GM18520 (cell line): ENCODE measurements around the gene LEUTX.

ENCODE experiments used
- ATAC-seq: cut with Tn5 transposase; IDR thresholded peaks from one replicate; pipeline ENCODE4 v1.9.1; 2021; ENCODE audit not compliant: unreplicated experiment

The LEUTX gene

DNA sequence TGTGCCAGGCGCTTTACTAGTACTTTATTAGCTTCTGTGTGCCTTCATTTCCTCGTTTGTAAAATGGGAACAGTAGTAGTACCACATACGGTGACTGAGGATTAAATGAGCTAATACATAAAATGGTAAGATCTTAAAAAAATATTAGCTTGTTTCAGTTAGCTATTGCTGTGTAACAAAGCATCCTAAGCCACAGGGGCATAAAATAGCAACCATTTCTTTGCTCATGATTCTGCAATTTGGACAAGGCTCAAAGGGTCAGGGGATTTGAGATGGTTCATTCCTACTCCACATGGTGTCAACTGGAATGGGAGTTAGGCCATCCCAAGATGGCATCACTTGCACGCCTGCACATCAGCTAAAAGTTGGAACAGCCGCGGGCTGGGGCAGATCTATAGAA, 42.0 kb downstream of the LEUTX start:
- ATAC-seq = no peak

DNA sequence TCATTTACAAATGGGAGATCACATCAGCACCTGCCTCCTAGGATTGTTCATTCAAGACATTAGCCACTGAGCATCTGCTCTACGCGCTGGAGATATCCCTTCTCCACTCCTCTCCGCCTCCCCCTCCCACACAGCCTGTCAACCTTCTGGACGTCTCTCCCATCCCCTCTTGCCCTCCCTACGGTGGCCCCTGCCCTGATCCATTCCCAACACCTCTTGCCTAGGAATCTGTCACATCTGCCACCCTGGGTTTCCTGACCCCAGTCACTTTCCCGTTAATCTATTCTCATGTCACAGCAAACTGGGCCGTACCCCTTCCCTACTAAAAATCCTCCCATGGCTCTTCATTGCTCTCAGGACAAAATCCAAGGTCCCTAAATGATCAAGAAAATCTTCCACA, 45.0 kb downstream of the LEUTX start:
- no peak for ATAC-seq

DNA sequence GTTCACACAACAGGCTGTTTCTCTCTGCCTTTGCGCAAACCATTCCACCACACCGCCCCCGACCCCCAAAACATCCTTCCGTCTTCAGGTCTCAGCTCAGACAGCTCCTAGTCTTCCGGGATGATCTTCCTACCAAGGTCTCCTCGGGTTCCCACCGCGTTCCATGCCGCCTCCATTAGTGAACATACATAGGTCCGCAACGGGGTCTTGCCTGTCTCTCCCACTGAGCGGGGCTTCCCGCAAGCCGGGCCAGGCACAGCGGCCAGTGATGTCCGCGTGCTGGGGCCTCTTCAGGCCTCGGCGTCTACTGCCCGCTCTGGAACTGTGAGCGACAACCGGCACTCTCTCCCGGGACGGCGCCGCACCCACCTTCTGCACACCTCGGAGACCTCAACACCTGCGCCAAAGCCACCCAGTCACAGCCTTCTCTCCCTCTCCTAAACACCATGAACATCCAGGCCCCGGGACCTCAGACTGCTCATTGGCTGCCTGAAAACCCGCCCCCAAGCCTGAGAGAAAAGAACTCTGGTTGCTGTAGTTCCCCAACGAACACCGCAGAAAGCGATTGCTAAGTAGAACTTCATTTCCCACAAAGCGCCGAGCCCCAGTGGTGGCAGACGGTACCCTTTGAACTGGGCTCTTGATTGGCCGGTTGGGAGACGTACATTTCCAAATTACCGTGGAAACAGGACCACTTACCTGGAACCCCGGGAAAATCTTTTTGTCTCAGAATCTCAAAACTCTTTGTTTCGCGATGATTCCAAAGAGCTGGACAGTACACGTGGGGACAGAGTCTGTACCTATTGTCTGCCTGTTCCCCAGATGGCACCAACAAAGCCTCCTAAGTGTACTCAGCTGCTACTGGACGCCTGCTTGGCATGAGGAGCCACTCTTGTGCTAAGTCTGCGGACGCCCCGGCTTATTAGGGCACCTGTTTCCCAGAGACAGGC, 45.8 kb downstream of the LEUTX start:
- ATAC-seq = peak; percentile 76

DNA sequence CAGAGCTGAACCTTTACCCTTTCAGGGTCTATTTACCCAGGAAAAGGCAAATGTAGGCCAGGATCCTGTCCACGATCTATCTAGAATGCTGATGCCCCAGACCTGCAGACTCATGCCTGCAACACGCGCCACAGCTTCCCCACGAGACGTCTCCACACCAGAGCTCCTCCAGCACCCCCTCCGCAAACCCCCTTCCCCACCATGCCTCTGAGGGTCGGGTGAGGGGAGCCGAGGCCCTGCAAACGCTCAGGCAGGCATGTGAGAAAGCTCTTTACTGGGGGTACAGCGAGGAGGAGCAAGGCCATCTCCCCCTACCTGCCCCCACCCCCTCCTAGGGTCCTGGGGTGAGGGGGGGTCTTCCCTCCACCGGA, 46.4 kb downstream of the LEUTX start:
- ATAC-seq = no peak

DNA sequence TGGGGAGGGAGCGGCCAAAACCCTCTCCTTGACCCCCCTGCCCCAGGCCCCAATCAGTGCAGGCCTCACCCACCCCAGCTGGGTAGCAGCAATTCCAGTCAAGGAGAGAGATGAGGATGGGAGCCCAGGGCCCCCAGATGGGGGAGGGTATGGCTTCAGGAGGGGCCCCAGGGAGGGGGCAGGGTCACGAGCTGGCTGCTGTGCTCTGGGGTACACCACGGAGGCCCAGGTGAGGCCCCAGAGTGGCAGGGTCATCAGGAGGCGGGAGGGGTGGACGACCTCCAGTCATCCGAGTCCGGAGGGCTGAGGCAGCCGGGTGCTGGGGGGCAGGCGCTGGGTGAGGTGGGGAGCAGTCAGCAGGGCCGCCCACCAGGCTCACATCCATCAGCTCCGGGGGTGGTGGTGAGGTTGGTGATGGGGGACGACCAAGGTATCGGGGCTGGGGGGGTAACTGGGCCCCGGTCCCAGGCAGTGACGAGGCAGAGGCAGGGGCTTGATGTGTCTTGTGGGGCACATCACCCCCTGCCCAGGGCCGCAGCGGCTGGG, 47.0 kb downstream of the LEUTX start:
- ATAC-seq = no peak

DNA sequence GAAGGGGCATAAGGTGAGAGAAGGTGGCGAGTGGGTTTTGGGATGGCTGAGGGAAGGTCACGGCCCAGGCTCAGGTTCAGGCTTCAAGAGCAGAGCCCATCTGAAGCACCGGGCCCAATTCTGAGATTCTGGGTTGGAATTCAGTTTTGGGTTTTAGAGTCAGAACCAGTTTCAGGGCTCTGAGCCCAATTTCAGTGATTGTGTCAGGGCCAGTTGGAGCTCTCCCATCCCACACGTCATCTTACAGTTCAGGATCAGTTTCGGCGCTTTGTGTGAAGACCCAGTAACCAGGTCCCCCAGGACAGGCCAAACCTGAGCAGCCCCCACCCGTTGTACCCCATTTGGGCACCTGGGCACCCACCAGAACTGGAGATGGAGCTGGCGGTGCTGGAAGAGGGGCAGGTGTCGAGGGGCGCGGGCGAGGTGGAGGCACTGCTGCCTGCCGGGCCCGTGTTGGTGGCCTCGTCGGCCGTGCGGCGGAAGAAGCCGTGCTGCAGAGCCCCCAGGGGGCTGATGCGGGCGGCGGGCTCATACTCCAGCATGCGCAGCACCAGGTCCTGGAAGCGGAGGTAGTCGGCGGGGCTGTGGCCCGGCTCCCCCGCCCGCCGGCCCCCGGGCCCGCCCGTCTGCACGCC, 47.8 kb downstream of the LEUTX start:
- ATAC-seq = no peak

DNA sequence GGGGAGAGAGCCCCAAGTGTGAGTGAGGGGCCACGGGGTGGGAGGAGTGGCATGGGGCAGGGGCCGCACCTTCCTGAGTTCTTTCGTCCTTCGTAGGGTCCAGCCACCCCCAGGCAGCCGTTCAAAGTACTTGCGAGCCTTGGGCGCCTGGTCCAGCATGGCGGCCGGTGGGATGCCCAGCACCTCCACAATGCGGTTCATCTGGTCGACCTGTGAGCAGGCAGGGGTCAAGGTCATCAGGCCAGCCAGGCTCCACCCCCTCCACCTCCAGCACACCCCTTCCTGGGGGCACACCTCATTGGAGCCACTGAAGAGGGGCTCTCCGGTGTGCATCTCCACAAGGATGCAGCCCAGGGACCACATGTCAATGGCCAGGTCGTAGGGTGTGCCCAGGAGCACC, 48.6 kb downstream of the LEUTX start:
- ATAC-seq = no peak

DNA sequence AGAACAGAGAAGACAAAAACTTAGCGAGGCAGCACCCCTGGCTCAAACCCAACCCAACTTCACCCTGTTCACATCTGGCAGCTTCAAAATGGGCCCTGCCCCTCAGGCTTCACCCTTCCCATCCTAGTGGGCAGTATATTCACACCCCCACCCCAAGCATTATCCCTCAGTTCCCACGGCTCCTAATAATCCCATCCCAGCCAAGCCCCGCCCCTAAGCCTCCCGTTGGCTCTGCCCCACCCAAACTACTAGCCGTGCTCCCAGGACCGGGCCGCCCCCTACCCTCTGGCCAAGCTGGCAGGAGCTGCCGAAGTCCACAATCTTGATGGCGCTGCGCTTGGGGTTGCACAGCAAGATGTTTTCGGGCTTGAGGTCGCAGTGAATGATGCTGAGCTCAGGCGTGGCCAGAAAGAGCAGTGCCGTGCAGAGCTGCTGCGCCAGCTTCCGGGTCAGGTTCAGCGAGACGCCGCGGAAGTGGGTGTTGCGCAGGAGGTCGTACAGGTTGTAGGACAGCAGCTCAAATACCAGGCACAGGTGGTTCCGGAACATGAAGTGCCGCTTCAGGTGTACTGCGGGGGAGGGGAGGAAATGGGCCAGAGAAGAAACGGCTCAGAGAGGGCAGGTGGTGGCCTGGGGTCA, 49.5 kb downstream of the LEUTX start:
- no peak for ATAC-seq

DNA sequence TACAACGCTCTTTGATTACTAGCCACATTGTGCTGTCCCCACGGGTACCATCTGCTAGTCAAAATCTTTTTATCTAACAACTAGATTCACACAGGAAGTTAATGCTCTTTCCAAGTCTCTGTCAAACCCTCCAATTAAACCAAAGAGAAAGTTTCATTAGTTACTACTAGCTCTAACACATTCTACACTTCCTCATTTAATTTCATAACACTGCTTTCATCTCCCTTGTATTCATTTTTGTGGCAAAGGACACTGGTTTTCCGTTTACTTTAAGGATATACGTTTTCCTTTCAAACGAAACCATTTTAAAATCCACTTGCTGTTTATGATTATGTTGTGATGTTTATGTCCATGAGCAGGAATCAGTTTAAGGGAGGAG, 50.0 kb downstream of the LEUTX start:
- no peak for ATAC-seq

DNA sequence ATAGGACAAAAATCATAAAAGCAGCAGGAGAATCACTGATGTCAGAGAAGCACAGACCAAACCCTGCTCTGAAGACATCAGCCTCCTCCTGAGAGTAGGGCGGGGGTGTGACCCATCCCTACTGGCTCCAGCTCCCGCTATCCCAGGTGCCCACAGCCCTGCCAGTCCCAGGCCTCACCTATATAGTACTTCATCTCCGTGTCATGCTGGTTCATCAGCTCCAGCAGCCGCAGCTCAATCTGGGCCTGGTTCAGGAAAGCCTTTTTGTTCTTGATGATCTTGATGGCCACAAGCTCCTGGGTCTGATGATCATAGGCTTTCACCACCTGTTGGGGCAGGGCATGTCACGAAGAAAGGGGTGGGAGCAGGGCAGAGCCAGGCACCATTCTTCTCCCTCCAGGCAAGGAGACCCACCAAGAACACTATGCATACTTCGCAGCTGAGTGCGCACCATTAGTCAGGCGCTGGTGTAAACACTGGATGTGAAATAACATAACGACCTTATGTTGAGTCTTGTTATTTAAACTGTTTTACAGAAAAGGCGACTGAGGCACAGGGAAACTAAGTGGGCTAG, 51.1 kb downstream of the LEUTX start:
- ATAC-seq = no peak

DNA sequence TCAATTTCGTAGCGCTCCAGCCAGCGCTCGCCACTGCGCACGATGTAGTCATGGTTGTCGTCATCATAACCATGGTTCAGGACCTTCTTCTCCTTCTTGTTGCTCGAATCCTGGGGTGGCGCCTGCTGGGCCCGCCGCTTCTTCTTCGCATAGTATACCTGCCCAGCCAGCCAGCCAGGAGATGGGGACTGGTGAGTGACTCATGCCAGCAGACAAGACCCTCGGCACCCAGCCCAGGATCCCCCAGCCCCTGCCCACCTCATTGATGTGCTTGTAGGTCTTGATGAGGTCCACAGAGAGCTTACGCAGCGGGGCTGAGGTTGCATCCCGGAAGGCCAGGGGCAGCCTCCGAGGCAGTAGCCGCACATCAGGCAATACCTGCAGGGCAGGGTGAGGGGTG, 51.8 kb downstream of the LEUTX start:
- ATAC-seq = no peak

DNA sequence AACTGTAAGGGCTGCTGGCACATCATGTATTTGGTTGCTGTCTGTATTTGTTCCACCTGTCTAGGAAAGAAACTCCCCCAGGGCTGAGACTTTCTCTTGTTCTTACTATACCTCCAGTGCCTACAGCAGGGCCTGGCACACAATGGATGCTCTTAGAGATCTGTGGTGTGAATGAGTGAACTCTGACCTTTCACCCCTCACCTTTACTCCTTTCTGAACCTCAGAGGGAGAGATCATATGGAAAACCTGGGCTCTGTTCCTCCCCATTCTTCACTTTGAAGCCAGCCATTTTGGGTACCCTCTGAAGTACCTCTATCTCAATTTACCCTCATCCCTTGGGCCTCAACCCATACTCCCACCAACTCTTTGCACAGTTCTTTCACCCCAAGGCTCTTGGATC, 52.2 kb downstream of the LEUTX start:
- no peak for ATAC-seq

DNA sequence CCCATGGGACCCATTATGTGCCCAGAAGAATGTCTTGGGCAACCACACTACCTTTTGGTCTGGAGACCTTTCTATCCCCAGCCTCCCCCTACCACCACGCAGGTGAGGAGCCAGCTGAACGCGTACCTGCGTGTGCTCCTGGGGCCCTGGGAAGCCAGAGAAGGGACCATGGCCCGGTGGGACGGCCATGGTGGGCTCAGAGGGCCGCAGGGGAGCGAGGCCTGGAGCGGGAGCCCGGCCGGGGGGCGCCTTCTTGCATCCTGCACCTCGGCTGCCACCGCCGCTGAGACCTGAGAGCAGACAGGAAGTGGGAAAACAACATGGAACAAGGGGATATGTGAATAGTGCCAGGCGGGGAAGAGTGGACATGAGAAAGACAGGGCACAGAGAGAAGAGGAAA, 53.0 kb downstream of the LEUTX start:
- no peak for ATAC-seq

DNA sequence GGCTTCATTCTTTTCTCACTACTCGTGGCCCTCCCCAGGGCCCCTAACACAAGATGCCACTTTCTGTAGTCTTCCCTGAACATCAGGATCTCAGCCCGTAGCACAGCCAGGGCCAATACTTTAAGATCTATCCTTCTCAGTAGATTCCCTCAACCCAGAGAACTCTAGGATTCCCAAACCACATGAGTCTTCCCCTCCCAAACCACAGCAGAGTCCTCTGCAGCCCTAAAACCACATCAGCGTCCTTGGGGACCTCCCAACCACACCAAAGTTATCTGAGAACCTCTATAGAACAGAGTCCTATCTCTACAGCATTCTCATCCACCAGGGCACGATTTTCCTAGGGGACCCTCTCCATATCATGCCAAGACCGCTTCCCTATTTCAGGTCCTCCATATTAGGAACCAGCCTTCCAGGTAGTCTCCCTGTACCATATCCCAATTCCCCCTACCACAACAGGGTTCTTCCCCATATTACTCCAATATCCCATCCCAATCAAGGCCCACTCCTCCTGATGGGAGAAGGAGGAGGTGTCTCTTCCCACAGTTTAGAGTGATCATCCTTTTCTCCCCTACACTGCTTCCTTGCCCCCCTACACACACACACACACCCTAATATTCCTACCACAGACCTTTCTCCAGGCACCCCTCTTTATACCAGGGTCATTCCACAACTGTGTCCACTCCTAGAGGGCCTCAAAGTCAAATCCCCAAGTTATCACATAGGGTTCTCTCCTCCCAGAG, 53.9 kb downstream of the LEUTX start:
- no peak for ATAC-seq

DNA sequence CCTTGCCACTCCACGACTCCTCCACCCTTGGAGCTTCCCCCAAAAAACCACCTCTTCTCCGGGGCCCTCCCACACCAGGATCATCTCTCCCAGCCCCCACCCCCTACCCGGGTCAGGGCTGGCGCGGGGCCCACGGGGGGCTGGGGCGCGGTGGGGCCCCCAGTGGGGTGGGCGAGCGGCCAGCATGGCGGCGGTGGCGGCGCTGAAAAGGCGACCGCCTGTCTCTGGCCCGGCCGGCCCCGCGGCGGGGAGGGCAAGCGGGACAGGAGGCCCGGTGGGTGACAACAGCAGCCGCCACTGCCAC, 54.5 kb downstream of the LEUTX start:
- ATAC-seq = peak; percentile 1

DNA sequence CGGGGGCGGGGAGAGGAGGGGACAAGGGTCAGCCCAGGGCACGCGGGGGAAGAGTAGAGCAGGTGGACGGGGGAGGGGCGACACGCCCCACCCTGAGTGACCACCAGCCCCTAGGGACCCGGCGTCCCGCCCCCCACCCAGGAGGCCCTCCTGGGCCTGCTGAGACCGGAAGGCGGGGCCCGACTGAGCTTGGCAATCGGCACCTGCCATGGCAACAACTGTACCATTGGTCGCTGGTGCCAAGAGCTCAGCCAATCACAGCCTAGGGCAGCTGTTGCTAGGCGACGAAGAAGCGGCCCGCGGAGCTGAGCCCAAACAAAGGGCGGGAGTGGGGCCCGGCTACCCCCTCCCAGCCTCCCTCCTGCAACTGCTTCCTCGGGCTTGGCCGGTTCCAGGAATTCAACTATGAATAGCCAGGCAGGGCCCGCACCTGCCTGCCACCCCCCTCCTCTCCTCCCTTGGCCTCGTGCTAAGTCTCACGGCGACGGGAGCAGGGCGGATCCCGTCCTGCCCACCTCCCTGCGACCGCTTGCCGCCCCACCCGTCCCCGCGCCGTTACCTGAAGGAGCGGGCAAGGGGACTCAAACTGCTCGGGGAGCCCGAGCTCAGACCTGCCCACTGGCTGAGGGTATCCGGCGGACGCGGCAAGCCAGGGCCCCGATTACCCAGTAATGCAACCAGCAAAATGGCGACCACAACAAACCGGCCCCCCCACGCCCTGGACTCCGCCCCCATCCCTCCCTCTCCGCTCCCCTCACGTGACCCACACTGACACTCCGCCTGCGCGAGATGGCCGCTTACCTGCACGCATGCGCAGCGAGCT, 55.0 kb downstream of the LEUTX start, which contains the start of gene DYRK1B:
Gene DYRK1B (minus strand): TSS at position 699 of the 823 bp plus-strand sequence. CDS start 2,295 bp downstream, outside the sequence.
- ATAC-seq = peak; percentile 90

DNA sequence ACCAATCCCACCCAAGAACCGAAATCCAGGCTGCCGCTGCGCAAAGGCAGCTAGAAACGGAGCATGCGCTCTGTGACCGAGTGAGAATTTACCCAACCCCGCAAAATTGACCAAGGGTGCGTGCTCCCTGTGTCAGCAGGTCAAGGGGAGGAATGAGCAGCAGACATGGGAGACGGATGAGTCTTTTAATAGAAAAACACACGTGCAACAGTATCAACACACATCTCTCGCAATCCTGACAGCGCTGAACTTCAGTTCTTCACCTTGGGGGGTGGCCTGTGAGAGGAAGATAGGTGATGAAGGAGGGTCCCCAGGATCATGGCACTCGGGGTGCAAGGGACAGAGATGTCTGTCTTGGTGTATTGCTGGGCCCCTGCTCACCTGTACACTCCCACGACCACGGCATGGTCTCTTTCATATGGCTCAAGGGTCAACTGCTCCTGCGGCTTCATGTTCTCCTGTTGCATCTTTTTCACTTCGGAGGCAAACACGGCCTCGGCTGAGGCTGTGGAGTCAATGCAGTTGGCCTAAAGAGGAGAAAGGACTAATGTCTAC, 55.7 kb downstream of the LEUTX start:
- peak; percentile 28 for ATAC-seq
